SH-SY5Y (cell line): ENCODE data around the gene PTPN14.

Source experiments
- GATA2 ChIP-seq: IDR thresholded peaks from 2 replicates; pipeline ENCODE4 v1.6.1; 2011; ENCODE audit warnings: mild to moderate bottlenecking, low read depth, low read length
- GATA3 ChIP-seq: IDR thresholded peaks from 2 replicates; pipeline ENCODE4 v1.6.1; 2011; ENCODE audit warnings: low read depth, mild to moderate bottlenecking, low read length, moderate library complexity

DNA sequence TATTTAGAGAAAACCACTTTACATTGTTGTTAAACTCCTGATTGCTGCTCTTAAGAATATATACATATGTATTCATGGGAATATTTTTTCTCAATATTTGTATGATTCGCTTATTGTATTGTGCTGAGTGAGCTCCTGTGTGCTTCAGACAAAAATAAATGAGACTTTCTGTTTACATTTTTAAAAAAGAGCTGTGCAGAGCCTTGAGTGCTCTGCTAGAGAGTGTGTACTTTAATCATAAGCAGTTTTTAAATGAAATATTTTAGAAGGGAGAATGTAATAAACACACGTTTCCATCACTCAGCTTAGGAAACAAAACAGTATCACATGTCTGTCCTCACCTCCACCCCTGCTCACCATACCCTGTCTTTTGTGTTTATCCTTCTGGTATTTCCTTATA, 9.7 kb downstream of the PTPN14 start:
- no peak for TF ChIP-seq GATA3
- no peak for TF ChIP-seq GATA2
